Suprapubic skin (tissue), 4 donors: Measurements from ENCODE around the gene ELMO1.

Experiments
- POLR2A ChIP-seq, 2 donors: fragments of 450-650 bp; IDR thresholded peaks; one replicate each; pipeline ENCODE4 v1.6.1; 2017; ENCODE audit warnings: antibody characterized with exemption in 2 of 2, mild to moderate bottlenecking in 2 of 2, moderate library complexity in 2 of 2
- POLR2AphosphoS5 ChIP-seq, 3 donors: sonication (generic); formaldehyde crosslinking; IDR thresholded peaks; one replicate each; pipeline ENCODE4 v1.6.1; 2017; ENCODE audit warnings: antibody characterized with exemption in 3 of 3
- TF ChIP-seq, protein P1 (sequence below), 2 donors: fragments of 200-600 bp in 1 of 2; fragments of 450-650 bp in 1 of 2; sonication (generic) in 1 of 2; IDR thresholded peaks; one replicate each; pipeline ENCODE4 v1.5.1; 2016 to 2019; ENCODE audit warnings: antibody characterized with exemption in 2 of 2, mild to moderate bottlenecking in 1 of 2, moderate library complexity in 1 of 2

DNA sequence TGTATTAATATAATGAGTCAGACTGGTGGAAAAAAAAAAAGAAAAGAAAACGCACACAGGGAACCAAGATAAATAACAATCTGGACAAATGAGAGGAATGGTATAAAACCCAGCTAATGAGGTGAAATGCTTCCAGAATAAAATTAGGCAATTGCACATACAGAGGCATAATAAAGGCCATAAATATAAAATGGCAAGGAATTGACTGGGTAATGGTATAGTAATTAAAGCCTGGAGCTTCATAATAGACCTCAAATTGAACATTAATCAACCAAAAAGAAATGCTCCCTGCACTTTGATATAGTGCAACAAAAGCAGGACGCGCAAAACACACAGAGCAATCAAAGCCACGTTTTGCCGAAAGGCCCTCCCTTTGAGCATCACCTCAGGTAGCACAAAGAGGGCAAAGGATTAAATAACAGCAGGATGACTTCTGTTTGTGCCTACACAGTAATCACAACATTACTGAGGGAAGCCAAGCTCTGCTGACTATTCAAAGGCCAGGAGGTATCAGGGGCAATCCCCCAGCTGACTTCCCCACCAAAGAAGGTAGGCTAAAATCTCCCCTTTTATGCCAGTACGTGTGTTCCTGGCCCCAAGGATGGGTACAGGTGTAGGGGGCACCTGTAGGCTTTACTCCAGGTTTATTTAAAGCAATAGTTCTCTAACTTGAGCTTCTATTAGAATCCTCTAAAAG lies 343.7 kb downstream of the ELMO1 start:
- TF ChIP-seq, protein P1, sequence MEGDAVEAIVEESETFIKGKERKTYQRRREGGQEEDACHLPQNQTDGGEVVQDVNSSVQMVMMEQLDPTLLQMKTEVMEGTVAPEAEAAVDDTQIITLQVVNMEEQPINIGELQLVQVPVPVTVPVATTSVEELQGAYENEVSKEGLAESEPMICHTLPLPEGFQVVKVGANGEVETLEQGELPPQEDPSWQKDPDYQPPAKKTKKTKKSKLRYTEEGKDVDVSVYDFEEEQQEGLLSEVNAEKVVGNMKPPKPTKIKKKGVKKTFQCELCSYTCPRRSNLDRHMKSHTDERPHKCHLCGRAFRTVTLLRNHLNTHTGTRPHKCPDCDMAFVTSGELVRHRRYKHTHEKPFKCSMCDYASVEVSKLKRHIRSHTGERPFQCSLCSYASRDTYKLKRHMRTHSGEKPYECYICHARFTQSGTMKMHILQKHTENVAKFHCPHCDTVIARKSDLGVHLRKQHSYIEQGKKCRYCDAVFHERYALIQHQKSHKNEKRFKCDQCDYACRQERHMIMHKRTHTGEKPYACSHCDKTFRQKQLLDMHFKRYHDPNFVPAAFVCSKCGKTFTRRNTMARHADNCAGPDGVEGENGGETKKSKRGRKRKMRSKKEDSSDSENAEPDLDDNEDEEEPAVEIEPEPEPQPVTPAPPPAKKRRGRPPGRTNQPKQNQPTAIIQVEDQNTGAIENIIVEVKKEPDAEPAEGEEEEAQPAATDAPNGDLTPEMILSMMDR (IDR thresholded peaks at IDR 0.05), result no peak
- TF ChIP-seq POLR2AphosphoS5 (IDR thresholded peaks at IDR 0.05) (no peak), POLR2A (IDR thresholded peaks at IDR 0.05) (no peak)
